CD14-positive monocyte (primary cell): ENCODE measurements around the gene GPR68. TPM values are rescaled to one million over a fixed set of nuclear protein-coding genes. Genes with fewer than 3 reads are reported as not detected.

Experiments used
- DNase-seq, 3 donors: peaks; one replicate each; pipeline ENCODE4 v3.0.0-alpha.2; 2011 to 2022
- H2AFZ ChIP-seq: 2 replicates; pipeline ENCODE4 v1.6.0; 2012; ENCODE audit warnings: mild to moderate bottlenecking, low read depth, low read length, inconsistent platforms; ENCODE audit not compliant: insufficient read depth, poor library complexity, severe bottlenecking
- H3K27ac ChIP-seq, 2 donors: 1 replicate in 1 of 2; 2 replicates in 1 of 2; pipeline ENCODE4 v1.5.1; 2012 to 2013; ENCODE audit warnings: low read length in 2 of 2, control low read depth in 1 of 2, inconsistent platforms in 1 of 2, low read depth in 1 of 2, mild to moderate bottlenecking in 1 of 2
- H3K27me3 ChIP-seq, 2 donors: one replicate each; pipeline versions ENCODE4 v1.6.0 to v1.6.1; 2011 to 2013; ENCODE audit warnings: low read length in 2 of 2; ENCODE audit not compliant: control insufficient read depth in 2 of 2, insufficient read depth in 2 of 2
- H3K36me3 ChIP-seq, 2 donors: replicated peaks in 1 of 2; 1 replicate in 1 of 2; 2 replicates in 1 of 2; pipeline versions ENCODE4 v1.5.1 to v1.6.1; 2012 to 2013; ENCODE audit warnings: low read length in 2 of 2, control low read depth in 1 of 2, inconsistent platforms in 1 of 2, mild to moderate bottlenecking in 1 of 2; ENCODE audit not compliant: insufficient read depth in 2 of 2, control insufficient read depth in 1 of 2
- H3K4me1 ChIP-seq, 2 donors: 1 replicate in 1 of 2; 2 replicates in 1 of 2; pipeline versions ENCODE4 v1.5.1 to v1.6.1; 2012 to 2013; ENCODE audit warnings: low read length in 2 of 2, control low read depth in 1 of 2, inconsistent platforms in 1 of 2, mild to moderate bottlenecking in 1 of 2, moderate library complexity in 1 of 2; ENCODE audit not compliant: insufficient read depth in 2 of 2, control insufficient read depth in 1 of 2
- H3K4me2 ChIP-seq: replicated peaks from 2 replicates; pipeline ENCODE3; 2012; ENCODE audit warnings: low read length, moderate library complexity, mild to moderate bottlenecking; ENCODE audit not compliant: poor library complexity, severe bottlenecking; ENCODE audit errors: extremely low read depth
- H3K4me3 ChIP-seq, 3 experiments: fragments of 200-600 bp in 1 of 3; sonication (generic) in 1 of 3; replicated peaks in 1 of 3; 1 replicate in 2 of 3; 2 replicates in 1 of 3; pipeline ENCODE4 v1.5.1; 2011 to 2013; ENCODE audit warnings: low read length in 3 of 3, mild to moderate bottlenecking in 3 of 3, control low read depth in 2 of 3, low read depth in 2 of 3, inconsistent platforms in 1 of 3, moderate library complexity in 1 of 3
- H3K79me2 ChIP-seq: 2 replicates; pipeline ENCODE4 v1.6.0; 2012; ENCODE audit warnings: mild to moderate bottlenecking, control low read depth, inconsistent platforms, low read length, moderate library complexity; ENCODE audit not compliant: insufficient read depth
- H3K9ac ChIP-seq: 2 replicates; pipeline ENCODE4 v1.6.0; 2017; ENCODE audit warnings: low read length, mild to moderate bottlenecking; ENCODE audit not compliant: insufficient read depth, poor library complexity, severe bottlenecking
- H3K9me3 ChIP-seq, 2 donors: replicated peaks in 1 of 2; 1 replicate in 1 of 2; 2 replicates in 1 of 2; pipeline versions ENCODE4 v1.5.1 to v1.6.1; 2012 to 2013; ENCODE audit warnings: low read length in 2 of 2, control low read depth in 1 of 2; ENCODE audit not compliant: control insufficient read depth in 1 of 2, insufficient read depth in 1 of 2
- H4K20me1 ChIP-seq: 2 replicates; pipeline ENCODE4 v1.6.0; 2012; ENCODE audit warnings: mild to moderate bottlenecking, low read length, control low read depth, moderate library complexity; ENCODE audit not compliant: insufficient read depth
- H3K27ac Mint-ChIP-seq, 7 donors: one replicate each; pipeline ENCODE4 v1.8.0; 2020; ENCODE audit warnings: mild to moderate bottlenecking in 7 of 7, mixed read lengths in 7 of 7, moderate library complexity in 6 of 7, inconsistent platforms in 2 of 7
- H3K27me3 Mint-ChIP-seq, 3 donors: one replicate each; pipeline ENCODE4 v1.8.0; 2021 to 2022; ENCODE audit warnings: low read depth in 3 of 3, mild to moderate bottlenecking in 3 of 3, mixed read lengths in 3 of 3, moderate library complexity in 3 of 3, inconsistent platforms in 1 of 3
- H3K36me3 Mint-ChIP-seq, 2 donors: one replicate each; pipeline ENCODE4 v1.8.0; 2020; ENCODE audit warnings: mixed read lengths in 2 of 2, inconsistent platforms in 1 of 2, mild to moderate bottlenecking in 1 of 2
- H3K4me1 Mint-ChIP-seq: one replicate; pipeline ENCODE4 v1.8.0; 2020; ENCODE audit warnings: mild to moderate bottlenecking, mixed read lengths
- H3K4me3 Mint-ChIP-seq, 2 donors: one replicate each; pipeline ENCODE4 v1.8.0; 2020; ENCODE audit warnings: mild to moderate bottlenecking in 2 of 2, mixed read lengths in 2 of 2, moderate library complexity in 1 of 2
- H3K9me3 Mint-ChIP-seq, 7 donors: one replicate each; pipeline ENCODE4 v1.8.0; 2020 to 2022; ENCODE audit warnings: mixed read lengths in 7 of 7, mild to moderate bottlenecking in 6 of 7, moderate library complexity in 6 of 7, inconsistent platforms in 2 of 7
- WGBS: methylation state at CpG from one replicate; pipeline ENCODE4 v1.1.5; 2013; ENCODE audit warnings: missing lambda C conversion rate; ENCODE audit not compliant: insufficient coverage; 5-methylcytosine and 5-hydroxymethylcytosine counted together
- intact Hi-C, 2 donors: fragments of 100-400 bp; cut with micrococcal nuclease; formaldehyde crosslinking; loops; one replicate each; pipeline versions ENCODE4 v1.15.0 to v1.15.1; 2023
- polyA plus RNA-seq, 3 donors: library from polyadenylated mRNA; depleted of rRNA in 1 of 3; unstranded in 2 of 3; stranded (reverse) in 1 of 3; fragments of 300-500 nt in 2 of 3; fragments of >200 nt in 1 of 3; fragmentation: Illumina TruSeq in 2 of 3; gene quantifications; 1 replicate in 2 of 3; 2 replicates in 1 of 3; pipeline ENCODE4 v1.2.3, GENCODE V29; 2012 to 2021
- TF ChIP-seq, protein P1 (sequence below): fragments of 200-600 bp; IDR thresholded peaks from one replicate; pipeline ENCODE4 v1.8.0; 2022; ENCODE audit warnings: antibody characterized with exemption, mild to moderate bottlenecking

GPR68 gene
- polyA plus RNA-seq, 3 donors: 0.05 to 0.07 TPM; not detected in 1

DNA sequence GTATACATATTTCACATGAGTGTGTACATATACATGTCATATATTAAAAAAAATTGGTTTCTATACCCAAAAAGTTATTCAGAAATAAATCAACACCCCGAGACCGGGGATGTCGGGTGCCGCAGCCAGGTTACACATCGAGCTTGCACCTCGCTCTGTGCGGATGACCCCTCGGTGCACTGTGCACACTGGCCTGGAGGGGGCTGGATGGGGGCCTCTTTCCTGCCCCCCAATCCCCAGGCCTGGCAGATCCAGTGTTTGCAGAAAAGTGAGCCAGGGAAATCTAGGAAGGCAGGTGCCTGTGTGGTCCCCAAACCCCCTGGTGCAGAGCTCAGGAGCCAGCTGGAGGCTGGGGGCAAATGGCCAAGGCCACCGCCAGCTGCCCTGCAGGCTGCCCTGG lies 27.1 kb upstream of the GPR68 start:
- no peak overlapping the region for H3K4me3 Mint-ChIP-seq
- Histone ChIP-seq H3K36me3 (peaks cover 62 to 73% of the 10 kb centered on the region in 2 donors), H3K27me3 (no peaks in the 10 kb centered on the region), H4K20me1 (peaks cover 60% of the 10 kb centered on the region), H3K79me2 (no peaks in the 10 kb centered on the region), H3K4me1 (no peaks in the 10 kb centered on the region), H3K4me3 (no peak overlapping the region), H3K9me3 (no peaks in the 10 kb centered on the region), H3K4me2 (no peak overlapping the region), H2AFZ (no peak overlapping the region), H3K27ac (no peak overlapping the region), H3K9ac (no peak overlapping the region)
- H3K27me3 Mint-ChIP-seq: peaks cover 1 to 2% (median 1%) of the 10 kb centered on the region in 3 donors
- H3K9me3 Mint-ChIP-seq: no peaks in the 10 kb centered on the region
- peaks cover 70 to 82% of the 10 kb centered on the region in 2 donors for H3K36me3 Mint-ChIP-seq
- WGBS: 90% methylated on average over 8 of the region's 9 CpGs
- DNase-seq: no peak
- no peak overlapping the region for H3K27ac Mint-ChIP-seq
- H3K4me1 Mint-ChIP-seq: no peaks in the 10 kb centered on the region
- intact Hi-C loops: no loop called here
- TF ChIP-seq, protein P1, sequence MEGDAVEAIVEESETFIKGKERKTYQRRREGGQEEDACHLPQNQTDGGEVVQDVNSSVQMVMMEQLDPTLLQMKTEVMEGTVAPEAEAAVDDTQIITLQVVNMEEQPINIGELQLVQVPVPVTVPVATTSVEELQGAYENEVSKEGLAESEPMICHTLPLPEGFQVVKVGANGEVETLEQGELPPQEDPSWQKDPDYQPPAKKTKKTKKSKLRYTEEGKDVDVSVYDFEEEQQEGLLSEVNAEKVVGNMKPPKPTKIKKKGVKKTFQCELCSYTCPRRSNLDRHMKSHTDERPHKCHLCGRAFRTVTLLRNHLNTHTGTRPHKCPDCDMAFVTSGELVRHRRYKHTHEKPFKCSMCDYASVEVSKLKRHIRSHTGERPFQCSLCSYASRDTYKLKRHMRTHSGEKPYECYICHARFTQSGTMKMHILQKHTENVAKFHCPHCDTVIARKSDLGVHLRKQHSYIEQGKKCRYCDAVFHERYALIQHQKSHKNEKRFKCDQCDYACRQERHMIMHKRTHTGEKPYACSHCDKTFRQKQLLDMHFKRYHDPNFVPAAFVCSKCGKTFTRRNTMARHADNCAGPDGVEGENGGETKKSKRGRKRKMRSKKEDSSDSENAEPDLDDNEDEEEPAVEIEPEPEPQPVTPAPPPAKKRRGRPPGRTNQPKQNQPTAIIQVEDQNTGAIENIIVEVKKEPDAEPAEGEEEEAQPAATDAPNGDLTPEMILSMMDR: no peak

DNA sequence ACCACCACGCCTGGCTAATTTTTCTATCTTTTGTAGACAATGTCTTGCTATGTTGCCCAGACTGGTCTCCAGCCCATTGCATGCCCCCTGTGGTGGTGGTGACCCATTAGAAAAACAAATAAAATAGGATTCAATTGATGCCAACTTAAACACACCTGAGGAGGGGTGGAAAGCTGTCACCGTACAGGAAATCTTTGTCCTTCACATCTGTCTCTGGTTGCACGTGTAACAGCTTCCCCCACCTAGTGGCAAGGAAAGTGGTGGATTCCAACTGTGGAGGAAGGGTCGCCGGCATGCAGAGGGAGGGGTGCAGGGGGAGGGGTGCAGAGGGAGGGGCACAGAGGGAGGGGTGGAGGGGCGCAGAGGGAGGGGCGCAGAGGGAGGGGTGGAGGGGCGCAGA lies 26.1 kb upstream of the GPR68 start:
- peaks cover 52% of the 10 kb centered on the region for H4K20me1 ChIP-seq
- no peak overlapping the region for H3K4me2 ChIP-seq
- Mint-ChIP-seq H3K4me3 (no peak overlapping the region), H3K27ac (no peak overlapping the region), H3K4me1 (no peaks in the 10 kb centered on the region), H3K27me3 (peaks cover 6% of the 10 kb centered on the region in 3 donors), H3K36me3 (peaks cover 63 to 74% of the 10 kb centered on the region in 2 donors), H3K9me3 (no peaks in the 10 kb centered on the region)
- H3K4me1 ChIP-seq: no peaks in the 10 kb centered on the region
- H3K27ac ChIP-seq: no peak overlapping the region
- H3K9me3 ChIP-seq: no peaks in the 10 kb centered on the region
- H3K27me3 ChIP-seq: peaks cover 2 to 9% of the 10 kb centered on the region in 2 donors
- H3K9ac ChIP-seq: no peak overlapping the region
- intact Hi-C loops: no loop called here
- H3K4me3 ChIP-seq: no peak overlapping the region
- TF ChIP-seq, protein P1: no peak
- DNase-seq: no peak
- no peaks in the 10 kb centered on the region for H3K79me2 ChIP-seq
- H3K36me3 ChIP-seq: peaks cover 55 to 64% of the 10 kb centered on the region in 2 donors
- H2AFZ ChIP-seq: no peak overlapping the region
- WGBS: no CpG with 5 or more reads among the region's 8 CpGs
